Left colon (tissue), 2 donors: ENCODE data around the gene C14orf93. TPM values are rescaled to one million over a fixed set of nuclear protein-coding genes. Genes with fewer than 3 reads are reported as not detected.
"Not testable (repeated sequence)": the region's sequence is repeated elsewhere in the genome, so short reads cannot be mapped to it uniquely, and the experiment has no call there.

Experiments
- ATAC-seq: fragments of 200-7000 bp; cut with Tn5 transposase; one replicate; pipeline ENCODE4 v1.9.1; 2020; ENCODE audit warnings: mild to moderate bottlenecking, moderate library complexity
- DNase-seq, 2 donors: peaks; one replicate each; pipeline ENCODE4 v3.0.0-alpha.2; 2020
- intact Hi-C, 2 donors: fragments of 100-400 bp; cut with DNase I in 1 of 2; cut with micrococcal nuclease in 1 of 2; formaldehyde crosslinking; loops; one replicate each; pipeline versions ENCODE4 v1.11.2 to v1.14.0; 2022; cut with DNase I, micrococcal nuclease
- total RNA-seq, 2 donors: library from RNA; stranded (reverse); fragmentation: NEBNext Ultra II Directional; extraction: Animal tissue kit (Norgen Biotek cat#: 25700); gene quantifications; one replicate each; pipeline ENCODE4 v1.2.1, GENCODE V29; 2021
- donor health status: DM: no; HTN: no; CAD: no.
- donor health status: DM: yes; HTN: yes; CAD: no.

C14orf93 gene
- total RNA-seq, 2 donors from 2014 or later = 11.9 to 13.2 TPM

DNA sequence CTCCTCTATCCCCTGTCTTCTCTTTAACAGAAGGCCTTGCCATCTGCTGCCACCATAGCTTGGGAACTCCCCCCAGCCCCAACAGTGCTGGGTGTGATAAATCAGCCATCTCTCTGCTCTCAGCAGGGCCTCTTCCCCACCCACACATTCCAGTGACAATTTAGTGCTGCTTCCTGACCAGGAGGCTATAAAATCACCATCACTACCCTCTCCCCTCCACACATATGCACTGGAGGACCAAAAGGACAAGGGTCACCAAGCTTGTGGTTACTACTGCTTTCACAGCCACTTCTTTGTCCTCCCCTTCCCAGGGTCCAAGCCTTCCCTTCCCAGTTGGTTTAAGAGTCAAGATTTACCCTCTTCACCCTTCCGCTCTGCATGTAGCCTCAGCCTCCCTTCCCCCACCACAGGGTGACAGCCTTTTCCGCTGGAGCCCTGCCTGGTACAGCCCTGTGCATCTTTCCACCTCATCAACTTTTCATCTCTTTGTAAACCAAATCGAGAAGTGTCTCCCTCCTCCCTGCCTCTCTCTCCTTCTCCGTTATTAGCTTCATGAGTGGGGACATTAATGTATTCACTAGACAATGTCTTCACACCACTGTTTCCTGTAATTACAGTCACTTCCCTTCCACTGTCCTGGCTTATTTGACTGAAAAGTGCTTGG, 15.3 kb upstream of the C14orf93 start:
- intact Hi-C loops = no loop called here
- DNase-seq = no peak
- peak; percentile 44 for ATAC-seq

GRCh38 chr14:23024612-23025075, 14.7 kb upstream of the C14orf93 start:
- intact Hi-C loops = no loop called here
- DNase-seq (no peak), ATAC-seq (no peak)

- intact Hi-C loops = no loop called here
- ATAC-seq (no peak), DNase-seq (no peak)
Measured at GRCh38 chr14:23023795-23024152, 13.8 kb upstream of the C14orf93 start.

DNA sequence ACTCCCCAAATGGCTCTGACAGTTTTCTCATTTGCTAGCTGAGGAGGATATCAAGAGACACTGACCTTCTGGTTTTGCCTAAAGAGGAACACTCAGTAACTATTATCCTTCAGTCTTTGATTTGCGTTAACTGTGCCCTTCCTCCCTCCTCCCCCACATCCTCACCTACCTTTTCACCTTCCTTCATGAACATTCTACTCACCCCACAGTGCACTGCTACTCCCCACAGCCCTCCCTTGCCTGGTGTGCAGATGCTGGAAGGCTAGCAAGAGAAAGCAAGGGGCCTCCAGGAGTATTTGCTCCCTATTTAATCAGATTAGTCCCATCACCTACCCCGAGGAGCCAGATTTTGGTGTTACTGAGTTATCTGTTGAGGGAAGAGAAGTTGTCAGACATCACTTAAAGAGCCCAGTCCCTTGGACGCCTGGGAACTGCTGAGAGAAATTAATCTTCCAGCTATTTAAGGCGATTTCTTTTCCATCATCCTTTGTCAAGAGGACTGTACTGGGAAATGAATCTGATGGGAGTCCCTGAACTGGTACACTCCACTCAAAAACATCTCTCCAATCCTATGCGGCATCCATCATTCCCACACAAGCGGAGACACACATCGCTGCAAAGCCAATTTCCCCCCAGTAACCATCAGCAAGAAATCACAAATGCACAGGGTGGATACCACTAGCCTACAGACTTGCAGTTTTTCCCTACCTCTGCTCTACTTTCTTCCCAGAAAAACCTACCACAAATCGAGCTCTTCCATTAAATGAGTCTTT, 13.3 kb upstream of the C14orf93 start:
- intact Hi-C loops = no loop called here
- DNase-seq = no peak
- no peak for ATAC-seq

DNA sequence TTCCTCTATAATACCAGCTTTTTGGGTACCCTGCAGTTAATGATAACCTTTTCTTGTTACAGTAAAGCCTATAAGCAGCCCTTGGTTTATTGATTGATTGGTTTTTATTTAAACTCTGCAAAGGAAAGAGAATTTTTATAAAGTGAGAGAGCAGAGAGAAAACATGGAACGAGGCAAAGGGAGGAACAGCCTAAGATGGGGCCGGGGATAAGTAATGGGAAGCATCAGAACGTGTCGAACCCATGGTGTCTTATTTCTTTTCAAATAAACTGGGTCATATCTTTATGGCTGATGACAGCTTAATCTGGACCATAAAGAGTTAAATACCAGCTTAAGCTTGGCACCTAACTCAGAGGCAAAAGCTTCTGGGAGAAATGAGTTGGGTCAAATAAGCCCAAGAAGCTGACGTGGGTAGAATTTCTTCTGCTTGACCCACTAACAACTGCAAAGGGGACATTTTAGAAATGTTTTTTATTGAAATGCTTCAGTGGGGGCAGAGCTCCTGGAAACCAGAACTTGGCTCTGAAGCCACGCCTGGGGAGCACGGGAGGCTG, 12.0 kb upstream of the C14orf93 start:
- DNase-seq (no peak), ATAC-seq (no peak)
- intact Hi-C loops = no loop called here

DNA sequence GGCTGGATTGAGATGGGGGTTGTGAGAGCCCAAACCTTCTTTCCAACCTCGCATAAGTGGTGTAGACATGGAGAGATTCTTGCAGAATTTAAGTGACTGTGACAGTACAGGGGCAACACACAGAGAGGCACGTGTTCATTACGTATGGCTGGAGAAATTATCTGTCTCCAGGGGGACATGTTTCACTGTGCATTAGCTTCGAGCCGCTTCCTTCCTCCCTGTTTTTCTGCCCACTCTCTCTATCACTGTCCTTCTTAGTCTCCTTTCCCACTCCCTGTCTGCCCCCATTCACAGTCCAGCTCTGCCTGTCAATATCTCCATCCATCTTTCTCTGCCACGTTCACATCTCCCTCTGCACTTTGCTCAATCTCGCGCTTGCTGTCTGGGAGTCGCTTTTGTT, 11.5 kb upstream of the C14orf93 start:
- ATAC-seq = no peak
- intact Hi-C loops = no loop called here
- no peak for DNase-seq

GRCh38 chr14:23020143-23021128, 10.5 kb upstream of the C14orf93 start:
- DNase-seq (no peak), ATAC-seq (no peak)
- intact Hi-C loops = no loop called here

DNA sequence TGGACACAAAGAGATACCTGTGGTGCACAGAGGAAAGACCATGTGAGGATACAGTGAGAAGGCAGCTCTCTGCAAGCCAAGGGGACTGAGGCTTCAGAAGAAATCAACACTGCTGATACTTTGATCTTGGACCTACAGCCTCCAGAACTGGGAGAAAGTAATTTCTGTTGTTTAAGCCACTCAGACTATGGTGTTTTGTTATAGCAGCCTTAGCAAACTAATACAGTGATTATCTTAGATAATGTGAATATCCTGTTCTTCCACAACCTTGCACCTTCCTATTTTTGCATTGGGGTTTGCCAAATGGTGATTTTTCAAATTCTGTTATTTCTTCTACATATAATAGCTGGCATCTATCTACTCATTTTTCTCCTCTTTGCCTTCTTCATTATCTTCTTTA, 8.2 kb upstream of the C14orf93 start:
- intact Hi-C loops = no loop called here
- DNase-seq (no peak), ATAC-seq (no peak)

DNA sequence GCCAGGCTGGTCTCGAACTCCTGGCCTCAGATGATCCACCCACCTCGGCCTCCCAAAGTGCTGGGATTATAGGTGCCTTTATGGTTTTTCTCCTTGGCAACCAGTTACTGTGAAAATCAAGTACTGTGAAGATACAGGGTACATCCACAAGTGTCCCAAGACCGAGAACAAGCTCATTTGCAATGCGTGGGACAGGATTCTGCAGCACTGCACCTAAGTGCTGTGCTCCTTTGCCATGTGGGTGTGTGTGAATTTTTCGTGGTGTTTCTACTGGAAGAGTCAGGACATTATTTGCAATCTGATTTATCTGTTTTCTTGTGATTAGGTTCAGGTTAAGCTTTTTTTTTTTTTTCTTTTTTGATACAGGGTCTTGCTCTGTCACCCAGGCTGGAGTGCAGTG, 7.1 kb upstream of the C14orf93 start:
- ATAC-seq (no peak), DNase-seq (no peak)
- intact Hi-C loops = no loop called here

DNA sequence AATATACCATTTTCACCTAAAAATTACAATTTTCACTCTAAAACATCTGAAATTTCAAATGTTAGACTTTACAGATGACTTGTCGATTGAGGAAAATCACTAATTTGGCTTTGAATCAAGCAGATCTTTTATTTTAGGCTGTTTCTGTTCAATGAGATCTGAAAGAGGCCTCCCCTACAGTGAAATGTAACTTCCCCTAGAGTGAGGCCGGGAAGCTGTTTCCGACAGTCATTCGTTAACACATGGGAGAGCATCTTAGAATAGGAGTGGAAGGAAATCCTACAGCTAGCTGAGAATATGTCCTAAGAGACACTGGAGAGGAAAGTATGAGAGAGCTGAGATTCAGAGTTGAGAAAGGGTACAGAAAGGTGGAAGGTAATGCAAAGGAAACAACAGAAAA, 5.7 kb upstream of the C14orf93 start:
- ATAC-seq (no peak), DNase-seq (no peak)
- intact Hi-C loops = no loop called here

DNA sequence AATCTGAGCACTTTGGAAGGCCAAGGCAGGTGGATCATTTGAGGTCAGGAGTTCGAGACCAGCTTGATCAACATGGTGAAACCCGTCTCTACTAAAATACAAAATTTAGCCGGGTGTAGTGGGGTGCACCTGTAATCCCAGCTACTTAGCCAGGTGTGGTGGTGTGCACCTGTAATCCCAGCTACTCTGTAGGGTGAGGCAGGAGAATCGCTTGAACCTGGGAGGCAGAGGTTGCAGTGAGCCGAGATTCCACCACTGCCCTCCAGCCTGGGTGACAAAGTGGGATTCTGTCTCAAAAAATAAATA, 3.8 kb upstream of the C14orf93 start:
- ATAC-seq, DNase-seq, intact Hi-C loops: not testable (repeated sequence)

- ATAC-seq (no peak), DNase-seq (no peak)
- intact Hi-C loops = no loop called here
Measured at GRCh38 chr14:23013054-23013748, 3.3 kb upstream of the C14orf93 start.

DNA sequence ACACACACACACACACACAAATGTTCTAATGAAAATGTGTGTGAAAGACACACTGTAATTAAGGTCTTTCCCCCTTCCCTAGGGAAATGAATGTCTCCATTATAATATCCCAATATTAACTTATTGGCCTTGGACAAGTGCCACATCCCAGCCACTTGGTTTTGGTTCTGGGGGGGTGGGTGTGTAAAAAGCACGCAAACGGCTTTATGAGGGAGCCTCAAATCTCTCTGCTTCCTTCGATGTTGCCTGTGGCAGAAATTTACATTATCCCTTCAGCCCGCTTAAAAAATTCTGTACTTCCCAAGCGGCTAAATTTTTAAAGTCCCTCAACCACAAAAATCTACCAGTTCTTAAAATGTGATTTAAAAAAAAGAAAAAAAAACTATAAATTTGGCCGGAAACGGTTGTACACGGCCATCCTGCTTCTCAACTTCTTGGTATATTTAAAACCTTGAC, 432 bp downstream of the C14orf93 start:
- ATAC-seq (no peak), DNase-seq (no peak)
- intact Hi-C loops = no loop called here

DNA sequence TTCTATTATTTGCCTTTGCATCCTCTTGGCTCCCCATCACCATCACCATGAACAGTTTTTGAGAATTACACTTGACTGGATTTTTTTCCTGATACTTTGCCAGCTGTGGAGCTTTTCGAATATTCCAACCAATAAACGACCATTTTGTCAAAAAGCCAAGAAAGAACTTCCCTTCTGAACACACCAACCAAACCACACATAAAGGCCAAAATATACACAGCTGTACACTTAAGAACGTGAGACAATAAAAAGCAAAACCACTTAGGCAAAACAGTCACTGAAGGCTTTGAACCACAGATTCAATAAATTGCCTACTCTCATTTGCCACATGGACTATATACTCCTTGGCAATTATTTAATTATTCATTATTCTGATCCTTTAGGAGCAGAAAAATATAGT, 1.1 kb downstream of the C14orf93 start:
- ATAC-seq = no peak
- intact Hi-C loops = no loop called here
- DNase-seq = no peak

DNA sequence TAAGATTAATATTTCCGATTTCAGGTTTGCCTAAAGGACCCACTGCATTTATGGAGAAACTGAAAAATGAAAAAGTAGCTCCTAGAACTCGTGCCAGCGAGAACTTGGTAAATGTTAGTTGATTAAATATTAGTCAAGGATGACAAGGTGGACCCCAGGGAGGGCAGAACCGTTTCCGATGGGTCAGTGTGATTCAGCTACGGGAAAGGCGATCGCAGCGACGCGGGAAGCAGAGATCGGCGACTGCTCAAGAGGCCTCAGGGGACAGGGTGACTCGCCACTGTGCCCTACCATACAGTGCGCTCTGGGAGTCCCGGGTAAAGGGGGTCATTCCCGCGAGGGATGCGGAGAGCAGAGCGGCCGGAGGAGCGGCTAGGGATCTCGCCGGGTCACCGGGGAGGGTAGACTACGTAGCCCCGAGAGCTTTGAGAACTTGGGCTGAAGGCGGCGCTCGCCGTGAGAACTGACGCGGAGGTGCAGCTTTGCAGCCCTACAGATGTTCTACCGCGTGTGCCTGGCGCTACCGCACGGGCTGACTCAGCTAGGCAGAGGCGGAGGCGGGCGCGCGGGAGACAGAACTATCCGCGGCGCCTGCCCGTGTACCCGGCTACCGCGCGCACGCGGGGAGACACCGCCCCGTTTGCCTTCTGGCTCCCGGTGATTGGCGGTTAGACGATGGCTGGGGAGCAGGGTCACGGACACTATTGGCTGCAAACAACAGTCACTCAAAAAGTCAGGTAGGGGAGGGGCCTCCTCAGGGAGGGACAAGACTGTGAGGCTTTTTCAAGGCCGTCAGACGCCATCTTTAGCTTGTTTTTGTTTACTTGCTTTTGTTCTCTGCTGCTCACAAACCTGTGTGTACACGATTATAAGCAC, 3.2 kb downstream of the C14orf93 start:
- DNase-seq = peak; percentile 95 to 96
- intact Hi-C loops = no loop called here
- peak; percentile 94 for ATAC-seq

DNA sequence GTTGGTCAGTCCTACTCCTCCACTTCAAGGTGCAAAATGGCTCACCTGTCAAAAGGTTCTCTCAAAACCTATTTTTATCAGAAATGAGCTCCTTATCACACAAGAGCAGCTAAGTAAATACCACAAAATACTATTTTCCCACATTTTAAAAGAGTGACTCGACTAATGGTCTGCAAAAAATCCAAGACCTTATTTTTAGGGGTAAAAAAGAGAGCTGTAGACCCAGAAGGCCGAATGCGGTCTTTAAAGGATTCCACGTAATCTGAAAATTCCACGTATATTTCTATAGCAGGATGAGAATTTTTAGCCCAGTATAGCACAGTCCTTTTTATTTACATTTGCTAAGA, 3.8 kb downstream of the C14orf93 start:
- ATAC-seq = no peak
- intact Hi-C loops = no loop called here
- DNase-seq = no peak

DNA sequence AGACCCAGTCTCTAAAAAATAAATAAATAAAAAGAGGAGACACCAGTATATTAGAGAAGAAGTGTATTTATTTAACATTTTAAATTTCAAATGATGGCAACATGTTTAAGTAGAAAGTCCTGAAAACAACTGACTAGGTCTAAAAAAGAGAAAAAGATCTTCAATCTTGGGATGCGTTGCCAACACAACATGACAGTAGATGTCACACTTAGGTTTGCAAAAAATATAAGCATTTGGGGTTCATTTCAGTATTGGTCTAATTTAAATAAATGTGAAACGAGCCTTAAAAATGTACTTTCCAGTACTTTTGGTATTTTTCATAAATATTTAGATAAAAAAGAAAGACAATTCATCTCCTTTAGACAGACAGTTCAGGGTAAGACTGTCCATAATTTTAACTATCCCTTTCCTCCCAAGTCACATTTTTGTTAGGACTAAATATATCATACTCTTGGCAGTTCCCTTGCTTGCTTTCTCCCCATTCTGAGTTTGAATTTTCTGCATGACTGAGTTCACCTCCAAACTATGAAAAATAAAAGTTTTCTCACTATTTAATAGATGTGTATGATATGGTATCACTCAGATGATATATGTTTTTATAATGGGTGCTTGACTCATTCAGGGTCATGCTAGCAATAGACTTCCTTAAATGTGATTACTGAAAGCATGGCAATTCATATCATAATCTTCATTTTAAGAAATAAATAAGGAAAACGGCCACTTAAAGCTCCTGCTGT, 4.3 kb downstream of the C14orf93 start:
- ATAC-seq (no peak), DNase-seq (no peak)
- intact Hi-C loops = no loop called here
